Gastrocnemius medialis (tissue), 4 donors: Measurements from ENCODE around the gene KAZN.

Experiments
- POLR2A ChIP-seq, 2 donors: fragments of 450-650 bp; IDR thresholded peaks; one replicate each; pipeline ENCODE4 v1.6.1; 2017; ENCODE audit warnings: antibody characterized with exemption in 2 of 2, mild to moderate bottlenecking in 2 of 2, moderate library complexity in 2 of 2
- TF ChIP-seq, protein P1 (sequence below), 5 experiments: fragments of 450-650 bp in 3 of 5; fragments of 200-600 bp in 2 of 5; sonication (generic) in 2 of 5; IDR thresholded peaks in 4 of 5; conservative IDR thresholded peaks in 1 of 5; 1 replicate in 4 of 5; 2 replicates in 1 of 5; pipeline ENCODE4 v1.5.1; 2016 to 2019; ENCODE audit warnings: antibody characterized with exemption in 5 of 5, mild to moderate bottlenecking in 3 of 5, moderate library complexity in 3 of 5

DNA sequence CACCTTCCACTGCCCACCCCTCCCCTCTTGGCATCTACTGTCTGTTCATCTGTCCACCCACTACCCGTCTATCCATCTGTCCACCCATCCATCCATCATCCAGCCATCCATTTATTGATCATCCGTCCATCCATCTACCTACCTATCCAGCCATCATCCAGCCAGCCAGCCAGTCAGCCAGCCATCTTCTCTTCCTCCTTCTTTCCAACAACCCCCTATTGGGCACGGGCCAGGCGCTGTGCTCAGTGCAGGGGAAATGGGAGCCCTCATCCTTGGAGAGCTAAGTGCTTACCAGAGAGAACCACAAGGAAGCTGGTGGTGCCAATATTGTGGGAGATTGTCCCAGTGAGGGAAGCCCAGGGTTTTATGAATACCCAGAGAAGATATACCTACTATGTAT, 503.3 kb downstream of the KAZN start:
- TF ChIP-seq, protein P1, sequence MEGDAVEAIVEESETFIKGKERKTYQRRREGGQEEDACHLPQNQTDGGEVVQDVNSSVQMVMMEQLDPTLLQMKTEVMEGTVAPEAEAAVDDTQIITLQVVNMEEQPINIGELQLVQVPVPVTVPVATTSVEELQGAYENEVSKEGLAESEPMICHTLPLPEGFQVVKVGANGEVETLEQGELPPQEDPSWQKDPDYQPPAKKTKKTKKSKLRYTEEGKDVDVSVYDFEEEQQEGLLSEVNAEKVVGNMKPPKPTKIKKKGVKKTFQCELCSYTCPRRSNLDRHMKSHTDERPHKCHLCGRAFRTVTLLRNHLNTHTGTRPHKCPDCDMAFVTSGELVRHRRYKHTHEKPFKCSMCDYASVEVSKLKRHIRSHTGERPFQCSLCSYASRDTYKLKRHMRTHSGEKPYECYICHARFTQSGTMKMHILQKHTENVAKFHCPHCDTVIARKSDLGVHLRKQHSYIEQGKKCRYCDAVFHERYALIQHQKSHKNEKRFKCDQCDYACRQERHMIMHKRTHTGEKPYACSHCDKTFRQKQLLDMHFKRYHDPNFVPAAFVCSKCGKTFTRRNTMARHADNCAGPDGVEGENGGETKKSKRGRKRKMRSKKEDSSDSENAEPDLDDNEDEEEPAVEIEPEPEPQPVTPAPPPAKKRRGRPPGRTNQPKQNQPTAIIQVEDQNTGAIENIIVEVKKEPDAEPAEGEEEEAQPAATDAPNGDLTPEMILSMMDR (IDR thresholded peaks at IDR 0.05 in 4 of 5, conservative IDR thresholded peaks at IDR 0.05 in 1 of 5) = no peak
- TF ChIP-seq POLR2A (IDR thresholded peaks at IDR 0.05) = no peak
